SK-N-SH (cell line): ENCODE measurements around the gene MIP. TPM values are rescaled to one million over a fixed set of nuclear protein-coding genes. Genes with fewer than 3 reads are reported as not detected.

Source experiments
- CTCF ChIA-PET: fragments of 300-600, 350-600 bp; formaldehyde crosslinking; extraction: SDS; loops from one replicate; lab custom pipeline; 2021; lab: Yijun Ruan, JAX
- POLR2A ChIA-PET: fragments of 350-600 bp; sonication (Branson Sonifier 250); formaldehyde crosslinking; extraction: SDS; loops from one replicate; lab custom pipeline; 2020; ENCODE audit warnings: antibody characterized with exemption, inconsistent platforms; lab: Yijun Ruan, JAX
- DNase-seq: peaks from one replicate; pipeline ENCODE4 v3.0.0; 2012
- H2AFZ ChIP-seq: fragments of 200-600 bp; sonication (generic); 2 replicates; pipeline ENCODE4 v1.8.1; 2016; ENCODE audit warnings: antibody characterized with exemption, mild to moderate bottlenecking, low read depth
- H3F3A ChIP-seq: fragments of 200-600 bp; sonication (generic); replicated peaks from 2 replicates; pipeline ENCODE3; 2016; ENCODE audit warnings: antibody characterized with exemption, mild to moderate bottlenecking; ENCODE audit not compliant: insufficient read depth
- H3K27ac ChIP-seq, 2 experiments: fragments of 200-500 bp in 1 of 2; fragments of 200-600 bp in 1 of 2; sonication (Bioruptor generic) in 1 of 2; sonication (generic), shearing (Covaris generic) in 1 of 2; 2 replicates each; pipeline versions ENCODE4 v1.5.1 to v1.6.1; 2014 to 2016; ENCODE audit warnings: low read depth in 2 of 2, inconsistent platforms in 1 of 2, low read length in 1 of 2, mild to moderate bottlenecking in 1 of 2, mixed read lengths in 1 of 2
- H3K27me3 ChIP-seq: fragments of 200-600 bp; sonication (generic), shearing (Covaris generic); 2 replicates; pipeline ENCODE4 v1.6.1; 2016; ENCODE audit warnings: mixed run types; ENCODE audit not compliant: insufficient read depth
- H3K36me3 ChIP-seq, 2 experiments: fragments of 200-500 bp in 1 of 2; fragments of 200-600 bp in 1 of 2; sonication (Bioruptor generic) in 1 of 2; sonication (generic) in 1 of 2; replicated peaks in 1 of 2; 2 replicates each; pipeline versions ENCODE3 to v1.5.1; 2014 to 2016; ENCODE audit warnings: low read length in 1 of 2, mild to moderate bottlenecking in 1 of 2; ENCODE audit not compliant: insufficient read depth in 2 of 2, control insufficient read depth in 1 of 2
- H3K4me1 ChIP-seq, 2 experiments: fragments of 200-500 bp in 1 of 2; fragments of 200-600 bp in 1 of 2; sonication (Bioruptor generic) in 1 of 2; sonication (generic), shearing (Covaris generic) in 1 of 2; 2 replicates each; pipeline versions ENCODE4 v1.5.1 to v1.6.1; 2014 to 2016; ENCODE audit warnings: low read depth in 1 of 2, low read length in 1 of 2, mixed run types in 1 of 2; ENCODE audit not compliant: insufficient read depth in 2 of 2, control insufficient read depth in 1 of 2
- H3K4me2 ChIP-seq: fragments of 200-600 bp; sonication (generic), shearing (Covaris generic); 2 replicates; pipeline ENCODE4 v1.6.1; 2017; ENCODE audit warnings: mixed run types
- H3K4me3 ChIP-seq, 2 experiments: fragments of 200-500 bp in 1 of 2; fragments of 200-600 bp in 1 of 2; sonication (Bioruptor generic) in 1 of 2; sonication (generic), shearing (Covaris generic) in 1 of 2; 2 replicates each; pipeline versions ENCODE4 v1.5.1 to v1.8.1; 2014 to 2016; ENCODE audit warnings: low read depth in 2 of 2, inconsistent platforms in 1 of 2, low read length in 1 of 2, mild to moderate bottlenecking in 1 of 2, mixed read lengths in 1 of 2, moderate library complexity in 1 of 2
- H3K79me2 ChIP-seq: fragments of 200-600 bp; sonication (generic); 2 replicates; pipeline ENCODE4 v1.8.1; 2017; ENCODE audit warnings: mild to moderate bottlenecking; ENCODE audit not compliant: insufficient read depth
- H3K9ac ChIP-seq: fragments of 200-600 bp; sonication (generic); 2 replicates; pipeline ENCODE4 v1.6.1; 2017; ENCODE audit warnings: mixed run types
- H3K9me2 ChIP-seq: fragments of 200-600 bp; sonication (generic); 2 replicates; pipeline ENCODE4 v1.6.1; 2017; ENCODE audit warnings: mixed run types
- H3K9me3 ChIP-seq: fragments of 200-600 bp; sonication (generic); 2 replicates; pipeline ENCODE4 v1.6.1; 2017; ENCODE audit warnings: mixed run types, mild to moderate bottlenecking, moderate library complexity
- H4K20me1 ChIP-seq: fragments of 200-600 bp; sonication (generic); 2 replicates; pipeline ENCODE4 v1.6.1; 2017; ENCODE audit warnings: mild to moderate bottlenecking, mixed run types; ENCODE audit not compliant: insufficient read depth
- ELF1 ChIP-seq: IDR thresholded peaks from 2 replicates; pipeline ENCODE4 v1.4.0; 2012
- EP300 ChIP-seq, 2 experiments: IDR thresholded peaks; 2 replicates each; pipeline versions ENCODE4 v1.4.0 to v1.6.1; 2012; ENCODE audit warnings: borderline replicate concordance in 1 of 2, low read depth in 1 of 2, low read length in 1 of 2
- EZH2phosphoT487 ChIP-seq: fragments of 200-600 bp; sonication (generic); IDR thresholded peaks from 2 replicates; pipeline ENCODE4 v1.6.1; 2017; ENCODE audit warnings: low read depth, mixed run types, mild to moderate bottlenecking, antibody characterized with exemption, moderate library complexity, borderline replicate concordance
- FOSL2 ChIP-seq: IDR thresholded peaks from 2 replicates; pipeline ENCODE4 v1.4.0; 2012; ENCODE audit warnings: low read depth, mild to moderate bottlenecking, moderate library complexity, borderline replicate concordance
- FOXJ3 ChIP-seq: sonication (generic); formaldehyde crosslinking; IDR thresholded peaks from 2 replicates; pipeline ENCODE4 v1.5.1; 2020; ENCODE audit warnings: mild to moderate bottlenecking, missing genetic modification reagents
- MEF2A ChIP-seq: IDR thresholded peaks from 2 replicates; pipeline ENCODE4 v1.4.0; 2012; ENCODE audit warnings: low read depth, borderline replicate concordance
- MXI1 ChIP-seq: IDR thresholded peaks from 2 replicates; pipeline ENCODE4 v1.6.1; 2012; ENCODE audit warnings: mild to moderate bottlenecking, low read depth, low read length, improper control_type of control experiment
- NFIC ChIP-seq: IDR thresholded peaks from 2 replicates; pipeline ENCODE4 v1.4.0; 2012; ENCODE audit warnings: borderline replicate concordance
- NRF1 ChIP-seq: IDR thresholded peaks from 2 replicates; pipeline ENCODE4 v1.6.1; 2012; ENCODE audit warnings: low read depth, mild to moderate bottlenecking, low read length
- RAD21 ChIP-seq: IDR thresholded peaks from 2 replicates; pipeline ENCODE4 v1.6.1; 2012; ENCODE audit warnings: mild to moderate bottlenecking, low read length
- RCOR1 ChIP-seq: fragments of 150-350 bp; IDR thresholded peaks from 2 replicates; pipeline ENCODE4 v1.6.1; 2017; ENCODE audit warnings: antibody characterized with exemption, low read length
- TEAD4 ChIP-seq: IDR thresholded peaks from 2 replicates; pipeline ENCODE4 v1.4.0; 2012; ENCODE audit warnings: mild to moderate bottlenecking, borderline replicate concordance; ENCODE audit not compliant: insufficient read depth
- YY1 ChIP-seq: IDR thresholded peaks from 2 replicates; pipeline ENCODE4 v1.4.0; 2012; ENCODE audit warnings: low read depth, mild to moderate bottlenecking
- WGBS: methylation state at CpG from one replicate; pipeline ENCODE4 v1.1.6; 2017; ENCODE audit warnings: low lambda C conversion rate; 5-methylcytosine and 5-hydroxymethylcytosine counted together
- polyA plus RNA-seq, 3 experiments: library from polyadenylated mRNA; depleted of rRNA; stranded (reverse); fragments of >200 nt; gene quantifications; 2 replicates each; pipeline ENCODE4 v1.2.3, GENCODE V29; 2012
- TF ChIP-seq, protein P1 (sequence below): IDR thresholded peaks from 2 replicates; pipeline ENCODE4 v1.4.0; 2012; ENCODE audit warnings: low read depth
- TF ChIP-seq, protein P2 (sequence below): fragments of 150-350 bp; IDR thresholded peaks from 2 replicates; pipeline ENCODE4 v1.6.1; 2016; ENCODE audit warnings: mild to moderate bottlenecking, low read depth, low read length
- TF ChIP-seq, protein P3 (sequence below): IDR thresholded peaks from 2 replicates; pipeline ENCODE4 v1.6.1; 2012; ENCODE audit warnings: mild to moderate bottlenecking, low read depth, low read length, moderate library complexity
- TF ChIP-seq, protein P4 (sequence below): fragments of 150-350 bp; IDR thresholded peaks from 2 replicates; pipeline ENCODE4 v1.6.1; 2017; ENCODE audit warnings: antibody characterized with exemption, low read length, low read depth, borderline replicate concordance

MIP gene
- polyA plus RNA-seq, 1 of the 3 experiments (the other 2 are of a cell fraction), result not detected

DNA sequence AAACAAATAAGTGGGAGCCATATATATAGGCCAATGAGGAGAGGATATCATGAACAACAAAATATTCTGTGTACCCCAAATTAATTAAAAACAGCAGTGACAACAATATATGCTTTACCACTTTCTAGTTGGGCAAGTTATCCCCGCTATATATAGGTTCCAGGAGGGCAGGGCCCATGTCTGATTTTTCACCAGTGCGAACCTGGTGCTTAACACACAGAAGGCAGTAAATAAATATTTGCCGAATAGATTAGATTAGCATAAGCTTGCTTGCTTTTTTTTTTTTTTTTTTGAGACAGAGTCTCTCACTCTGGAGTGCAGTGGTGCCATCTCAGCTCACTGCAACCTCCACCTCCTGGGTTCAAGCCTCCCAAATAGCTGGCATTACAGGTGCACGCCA lies 3.4 kb upstream of the MIP start:
- TF ChIP-seq NFIC (no peak), RCOR1 (no peak), TEAD4 (no peak), MEF2A (no peak), FOSL2 (no peak), ELF1 (no peak), NRF1 (no peak), EP300 (IDR thresholded peaks at IDR 0.05; ENCODE audit: borderline replicate concordance in 1 of 2, low read depth in 1 of 2, low read length in 1 of 2) (no peak), EZH2phosphoT487 (no peak), YY1 (no peak), FOXJ3 (no peak), MXI1 (no peak), RAD21 (no peak)
- TF ChIP-seq, protein P1, sequence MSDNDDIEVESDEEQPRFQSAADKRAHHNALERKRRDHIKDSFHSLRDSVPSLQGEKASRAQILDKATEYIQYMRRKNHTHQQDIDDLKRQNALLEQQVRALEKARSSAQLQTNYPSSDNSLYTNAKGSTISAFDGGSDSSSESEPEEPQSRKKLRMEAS, result no peak
- TF ChIP-seq, protein P2, sequence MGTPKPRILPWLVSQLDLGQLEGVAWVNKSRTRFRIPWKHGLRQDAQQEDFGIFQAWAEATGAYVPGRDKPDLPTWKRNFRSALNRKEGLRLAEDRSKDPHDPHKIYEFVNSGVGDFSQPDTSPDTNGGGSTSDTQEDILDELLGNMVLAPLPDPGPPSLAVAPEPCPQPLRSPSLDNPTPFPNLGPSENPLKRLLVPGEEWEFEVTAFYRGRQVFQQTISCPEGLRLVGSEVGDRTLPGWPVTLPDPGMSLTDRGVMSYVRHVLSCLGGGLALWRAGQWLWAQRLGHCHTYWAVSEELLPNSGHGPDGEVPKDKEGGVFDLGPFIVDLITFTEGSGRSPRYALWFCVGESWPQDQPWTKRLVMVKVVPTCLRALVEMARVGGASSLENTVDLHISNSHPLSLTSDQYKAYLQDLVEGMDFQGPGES, result no peak
- TF ChIP-seq, protein P3, sequence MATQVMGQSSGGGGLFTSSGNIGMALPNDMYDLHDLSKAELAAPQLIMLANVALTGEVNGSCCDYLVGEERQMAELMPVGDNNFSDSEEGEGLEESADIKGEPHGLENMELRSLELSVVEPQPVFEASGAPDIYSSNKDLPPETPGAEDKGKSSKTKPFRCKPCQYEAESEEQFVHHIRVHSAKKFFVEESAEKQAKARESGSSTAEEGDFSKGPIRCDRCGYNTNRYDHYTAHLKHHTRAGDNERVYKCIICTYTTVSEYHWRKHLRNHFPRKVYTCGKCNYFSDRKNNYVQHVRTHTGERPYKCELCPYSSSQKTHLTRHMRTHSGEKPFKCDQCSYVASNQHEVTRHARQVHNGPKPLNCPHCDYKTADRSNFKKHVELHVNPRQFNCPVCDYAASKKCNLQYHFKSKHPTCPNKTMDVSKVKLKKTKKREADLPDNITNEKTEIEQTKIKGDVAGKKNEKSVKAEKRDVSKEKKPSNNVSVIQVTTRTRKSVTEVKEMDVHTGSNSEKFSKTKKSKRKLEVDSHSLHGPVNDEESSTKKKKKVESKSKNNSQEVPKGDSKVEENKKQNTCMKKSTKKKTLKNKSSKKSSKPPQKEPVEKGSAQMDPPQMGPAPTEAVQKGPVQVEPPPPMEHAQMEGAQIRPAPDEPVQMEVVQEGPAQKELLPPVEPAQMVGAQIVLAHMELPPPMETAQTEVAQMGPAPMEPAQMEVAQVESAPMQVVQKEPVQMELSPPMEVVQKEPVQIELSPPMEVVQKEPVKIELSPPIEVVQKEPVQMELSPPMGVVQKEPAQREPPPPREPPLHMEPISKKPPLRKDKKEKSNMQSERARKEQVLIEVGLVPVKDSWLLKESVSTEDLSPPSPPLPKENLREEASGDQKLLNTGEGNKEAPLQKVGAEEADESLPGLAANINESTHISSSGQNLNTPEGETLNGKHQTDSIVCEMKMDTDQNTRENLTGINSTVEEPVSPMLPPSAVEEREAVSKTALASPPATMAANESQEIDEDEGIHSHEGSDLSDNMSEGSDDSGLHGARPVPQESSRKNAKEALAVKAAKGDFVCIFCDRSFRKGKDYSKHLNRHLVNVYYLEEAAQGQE, result no peak
- TF ChIP-seq, protein P4, sequence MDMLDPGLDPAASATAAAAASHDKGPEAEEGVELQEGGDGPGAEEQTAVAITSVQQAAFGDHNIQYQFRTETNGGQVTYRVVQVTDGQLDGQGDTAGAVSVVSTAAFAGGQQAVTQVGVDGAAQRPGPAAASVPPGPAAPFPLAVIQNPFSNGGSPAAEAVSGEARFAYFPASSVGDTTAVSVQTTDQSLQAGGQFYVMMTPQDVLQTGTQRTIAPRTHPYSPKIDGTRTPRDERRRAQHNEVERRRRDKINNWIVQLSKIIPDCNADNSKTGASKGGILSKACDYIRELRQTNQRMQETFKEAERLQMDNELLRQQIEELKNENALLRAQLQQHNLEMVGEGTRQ, result no peak
- CTCF ChIA-PET, result no interaction called here
- Histone ChIP-seq H3K4me3 (no peak overlapping the region), H3K9ac (no peak overlapping the region), H3K4me2 (no peak overlapping the region), H3K79me2 (no peaks in the 10 kb centered on the region), H4K20me1 (no peaks in the 10 kb centered on the region), H3K27ac (no peak overlapping the region), H3F3A (peaks cover 8% of the 10 kb centered on the region), H3K36me3 (no peaks in the 10 kb centered on the region), H3K9me2 (no peaks in the 10 kb centered on the region), H3K27me3 (no peaks in the 10 kb centered on the region), H3K9me3 (no peaks in the 10 kb centered on the region), H3K4me1 (no peaks in the 10 kb centered on the region; a peak in 1 of 4 replicates), H2AFZ (no peak overlapping the region)
- 75% methylated on average over 4 of the region's 4 CpGs for WGBS
- POLR2A ChIA-PET, result interaction anchor here (0.6 to 1.2 kb wide), 2 partner anchors 9 to 191 kb away, joined by 3 read pairs; partner anchors contain the start of gene TIMELESS
- no peak for DNase-seq
